ENCODE data around the gene TMPRSS13. TPM values are rescaled to one million over a fixed set of nuclear protein-coding genes. Genes with fewer than 3 reads are reported as not detected.

TMPRSS13 gene
- total RNA-seq, 2 experiments from 2014 or later, result 0.79 to 1.1 TPM

GRCh38 chr11:117871160-117871559 lies 58.0 kb downstream of the TMPRSS13 start:
- ChIA-PET CTCF (ENCODE audit: unreplicated experiment) (no interaction called here), POLR2A (no interaction called here)
- no peaks in the 10 kb centered on the region for H4K20me1 ChIP-seq (ENCODE audit: insufficient read depth, low read length)
- H2AFZ ChIP-seq (ENCODE audit: low read length), result no peak overlapping the region
- intact Hi-C loops (cut with micrococcal nuclease; ENCODE audit: unreplicated experiment), result no loop called here
- H3K36me3 ChIP-seq (ENCODE audit: insufficient read depth, low read length), result no peaks in the 10 kb centered on the region
- H3K4me3 ChIP-seq (ENCODE audit: low read depth, low read length, poor library complexity, severe bottlenecking), result no peak overlapping the region
- no peak for DNase-seq (ENCODE audit: low spot score)
- H3K9me3 ChIP-seq (ENCODE audit: low read length), result no peaks in the 10 kb centered on the region
- no peak for TF ChIP-seq CTCF (conservative IDR thresholded peaks at IDR 0.05; ENCODE audit: low read length)
- no peak for TF ChIP-seq EZH2phosphoT487 (IDR thresholded peaks at IDR 0.05; ENCODE audit: borderline replicate concordance, low read depth, low read length)
- H3K4me2 ChIP-seq (ENCODE audit: low read length), result no peak overlapping the region
- BruUV-seq (replicated peaks), result no TSS peak
- no peaks in the 10 kb centered on the region for H3K9me2 ChIP-seq (ENCODE audit: insufficient read depth, low read length)
- no peaks in the 10 kb centered on the region for H3K79me2 ChIP-seq (ENCODE audit: insufficient read depth, low read depth, low read length)
- no peak overlapping the region for H3K27ac ChIP-seq (ENCODE audit: low read depth, low read length, poor library complexity, severe bottlenecking)
- no peaks in the 10 kb centered on the region for H3K4me1 ChIP-seq (ENCODE audit: insufficient read depth, low read length, poor library complexity, severe bottlenecking)

DNA sequence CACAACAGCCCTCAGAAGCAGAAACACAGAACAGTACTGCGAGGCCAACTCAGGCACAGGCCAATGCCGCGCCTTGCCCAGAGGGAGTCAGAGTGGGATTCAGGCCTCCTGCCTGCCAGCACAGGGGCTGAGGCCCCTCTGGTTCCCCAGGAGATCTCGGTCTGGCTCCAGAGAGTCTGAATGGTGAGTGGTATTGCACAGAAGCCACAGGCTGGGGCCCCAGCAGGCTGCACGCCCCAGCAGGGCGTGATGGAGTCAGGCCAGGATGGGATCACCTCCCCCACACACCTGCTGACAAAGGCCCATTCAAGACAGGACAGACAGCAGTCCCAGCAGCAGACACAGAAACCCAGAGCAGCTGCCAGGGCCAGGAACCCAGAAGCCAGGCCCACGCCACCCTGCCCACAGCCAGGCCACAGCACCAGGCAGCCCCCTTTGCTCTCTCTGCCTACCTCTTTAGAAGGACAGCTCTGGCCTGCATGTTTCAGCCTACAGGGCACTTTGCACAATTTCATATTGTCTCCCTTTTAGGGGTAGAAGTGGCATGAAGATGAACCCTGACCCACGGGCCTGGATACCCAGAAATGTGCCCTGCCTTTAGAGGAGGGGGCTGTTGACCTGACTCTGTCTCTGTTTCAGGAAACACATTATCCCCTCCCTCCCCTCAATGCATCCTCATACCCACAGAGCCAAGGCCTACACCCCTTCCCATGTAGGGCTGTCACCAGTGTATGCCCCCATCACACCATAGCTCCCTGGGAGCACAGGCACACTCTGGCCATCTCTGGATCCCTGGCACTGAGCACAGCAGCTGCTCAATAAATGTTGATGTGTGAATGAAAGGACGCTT lies 58.9 kb downstream of the TMPRSS13 start:
- H3K27ac ChIP-seq (ENCODE audit: low read depth, low read length, poor library complexity, severe bottlenecking), result no peak overlapping the region
- no peaks in the 10 kb centered on the region for H3K4me1 ChIP-seq (ENCODE audit: insufficient read depth, low read length, poor library complexity, severe bottlenecking)
- no peaks in the 10 kb centered on the region for H3K9me2 ChIP-seq (ENCODE audit: insufficient read depth, low read length)
- no peaks in the 10 kb centered on the region for H3K9me3 ChIP-seq (ENCODE audit: low read length)
- no peaks in the 10 kb centered on the region for H4K20me1 ChIP-seq (ENCODE audit: insufficient read depth, low read length)
- no peak overlapping the region for H2AFZ ChIP-seq (ENCODE audit: low read length)
- no peaks in the 10 kb centered on the region for H3K79me2 ChIP-seq (ENCODE audit: insufficient read depth, low read depth, low read length)
- H3K36me3 ChIP-seq (ENCODE audit: insufficient read depth, low read length), result no peaks in the 10 kb centered on the region
- TF ChIP-seq CTCF (conservative IDR thresholded peaks at IDR 0.05; ENCODE audit: low read length), result no peak
- no peak for TF ChIP-seq EZH2phosphoT487 (IDR thresholded peaks at IDR 0.05; ENCODE audit: borderline replicate concordance, low read depth, low read length)
- no TSS peak for BruUV-seq (replicated peaks)
- ChIA-PET POLR2A (interaction anchor here (0.6 kb wide), 1 partner anchor 175 kb away, joined by 4 read pairs; no protein-coding TSS in a partner anchor), CTCF (ENCODE audit: unreplicated experiment) (no interaction called here)
- intact Hi-C loops (cut with micrococcal nuclease; ENCODE audit: unreplicated experiment), result no loop called here
- H3K4me3 ChIP-seq (ENCODE audit: low read depth, low read length, poor library complexity, severe bottlenecking), result no peak overlapping the region
- no peak overlapping the region for H3K4me2 ChIP-seq (ENCODE audit: low read length)
- DNase-seq (ENCODE audit: low spot score), result no peak

- Histone ChIP-seq H3K27ac (ENCODE audit: low read depth, low read length, poor library complexity, severe bottlenecking) (no peak overlapping the region), H3K4me2 (ENCODE audit: low read length) (no peak overlapping the region), H3K4me1 (ENCODE audit: insufficient read depth, low read length, poor library complexity, severe bottlenecking) (no peaks in the 10 kb centered on the region), H2AFZ (ENCODE audit: low read length) (no peak overlapping the region), H3K36me3 (ENCODE audit: insufficient read depth, low read length) (no peaks in the 10 kb centered on the region), H3K9me3 (ENCODE audit: low read length) (no peaks in the 10 kb centered on the region), H3K79me2 (ENCODE audit: insufficient read depth, low read depth, low read length) (no peaks in the 10 kb centered on the region), H3K9me2 (ENCODE audit: insufficient read depth, low read length) (no peaks in the 10 kb centered on the region), H3K4me3 (ENCODE audit: low read depth, low read length, poor library complexity, severe bottlenecking) (no peak overlapping the region), H4K20me1 (ENCODE audit: insufficient read depth, low read length) (no peaks in the 10 kb centered on the region)
- DNase-seq (ENCODE audit: low spot score), result no peak
- POLR2A ChIA-PET, result no interaction called here
- no TSS peak for BruUV-seq (replicated peaks)
- CTCF ChIA-PET (ENCODE audit: unreplicated experiment), result no interaction called here
- no peak for TF ChIP-seq EZH2phosphoT487 (IDR thresholded peaks at IDR 0.05; ENCODE audit: borderline replicate concordance, low read depth, low read length)
- no peak for TF ChIP-seq CTCF (conservative IDR thresholded peaks at IDR 0.05; ENCODE audit: low read length)
- intact Hi-C loops (cut with micrococcal nuclease; ENCODE audit: unreplicated experiment), result no loop called here
Observed at GRCh38 chr11:117869604-117870003, 59.6 kb downstream of the TMPRSS13 start.

Measured in OCI-LY7 (cell line).